OCI-LY3 (cell line): Measurements from ENCODE around the gene CAPN10.

Experiments
- H2AFZ ChIP-seq: fragments of 200-600, 300-600 bp; shearing (Covaris generic); 2 replicates; pipeline ENCODE4 v1.6.0; 2014; ENCODE audit warnings: antibody characterized with exemption, low read depth, low read length
- H3K27ac ChIP-seq: fragments of 200-600, 300-600 bp; sonication (generic); 2 replicates; pipeline ENCODE4 v1.5.1; 2014; ENCODE audit warnings: mild to moderate bottlenecking, low read length, moderate library complexity, mixed read lengths
- H3K27me3 ChIP-seq: fragments of 200-600, 300-600 bp; sonication (generic); 2 replicates; pipeline ENCODE4 v1.6.1; 2014; ENCODE audit warnings: low read depth, low read length, mixed read lengths
- H3K36me3 ChIP-seq: fragments of 200-600, 300-600 bp; sonication (generic); replicated peaks from 2 replicates; pipeline ENCODE3; 2014; ENCODE audit warnings: low read depth, low read length, mixed read lengths
- H3K4me1 ChIP-seq: fragments of 300-600, 200-600 bp; sonication (generic); 2 replicates; pipeline ENCODE4 v1.6.1; 2014; ENCODE audit warnings: low read length, mixed read lengths
- H3K4me2 ChIP-seq: fragments of 200-600, 300-600 bp; sonication (generic); 2 replicates; pipeline ENCODE4 v1.6.1; 2014; ENCODE audit warnings: low read length, mixed read lengths
- H3K4me3 ChIP-seq: fragments of 300-600, 200-600 bp; sonication (generic); 2 replicates; pipeline ENCODE4 v1.5.1; 2014; ENCODE audit warnings: antibody characterized with exemption, mild to moderate bottlenecking, low read length, moderate library complexity
- H3K79me2 ChIP-seq: fragments of 300-600, 200-600 bp; shearing (Covaris generic); 2 replicates; pipeline ENCODE4 v1.6.1; 2014; ENCODE audit warnings: mild to moderate bottlenecking, low read length, mixed read lengths
- H3K9ac ChIP-seq: fragments of 300-600, 200-600 bp; shearing (Covaris generic); 2 replicates; pipeline ENCODE4 v1.6.0; 2014; ENCODE audit warnings: mild to moderate bottlenecking, low read length, moderate library complexity
- H3K9me3 ChIP-seq: fragments of 200-600, 300-600 bp; shearing (Covaris generic); 2 replicates; pipeline ENCODE4 v1.6.1; 2014; ENCODE audit warnings: low read length, mixed read lengths; ENCODE audit not compliant: insufficient read depth
- H4K20me1 ChIP-seq: fragments of 200-600, 300-600 bp; sonication (generic); 2 replicates; pipeline ENCODE4 v1.6.1; 2016; ENCODE audit warnings: low read length, mixed read lengths; ENCODE audit not compliant: insufficient read depth
- EZH2phosphoT487 ChIP-seq: fragments of 200-600 bp; shearing (Covaris generic); IDR thresholded peaks from 2 replicates; pipeline ENCODE4 v1.6.1; 2018; ENCODE audit warnings: antibody characterized with exemption, mixed run types, low read depth
- TF ChIP-seq, protein P1 (sequence below): fragments of 200-600, 300-600 bp; sonication (generic); IDR thresholded peaks from 2 replicates; pipeline ENCODE4 v1.5.1; 2014; ENCODE audit warnings: antibody characterized with exemption, low read length, low read depth

The CAPN10 gene

DNA sequence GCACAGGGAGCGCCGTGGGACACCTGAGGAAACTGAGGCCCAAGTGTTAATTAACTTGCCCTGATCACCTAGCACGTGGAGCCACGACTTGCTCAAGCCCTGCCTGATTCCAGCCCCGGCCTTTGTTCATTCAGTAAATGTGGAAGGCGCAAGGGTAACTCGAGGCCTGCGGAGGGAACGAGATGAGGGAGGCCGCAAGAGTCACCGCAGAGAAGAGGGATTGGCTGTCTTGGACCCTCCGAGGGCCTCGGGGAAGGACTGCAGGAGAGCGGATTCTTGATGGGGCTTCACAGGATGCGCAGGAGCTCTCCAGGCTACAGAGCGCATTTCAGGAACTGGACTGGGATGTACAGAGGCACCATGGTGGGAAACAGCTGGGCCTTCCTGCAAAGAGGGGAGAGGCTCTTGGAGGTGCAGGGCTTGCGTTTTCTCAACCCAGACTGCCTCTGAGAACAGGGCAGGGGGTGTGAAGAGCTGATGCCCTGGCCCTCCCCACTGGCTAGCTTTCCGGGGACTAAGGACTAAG, 28.2 kb upstream of the CAPN10 start:
- Histone ChIP-seq H4K20me1 (peaks cover 10% of the 10 kb centered on the region; the same call in 1 of the 2 replicates), H3K79me2 (peaks cover 66% of the 10 kb centered on the region), H3K9me3 (no peaks in the 10 kb centered on the region), H3K4me2 (no peak overlapping the region), H3K9ac (no peak overlapping the region), H3K4me1 (peaks cover 22% of the 10 kb centered on the region), H2AFZ (no peak overlapping the region), H3K27ac (no peak overlapping the region), H3K4me3 (no peak overlapping the region), H3K36me3 (peaks cover 29% of the 10 kb centered on the region), H3K27me3 (no peaks in the 10 kb centered on the region)
- no peak for TF ChIP-seq EZH2phosphoT487
- TF ChIP-seq, protein P1, sequence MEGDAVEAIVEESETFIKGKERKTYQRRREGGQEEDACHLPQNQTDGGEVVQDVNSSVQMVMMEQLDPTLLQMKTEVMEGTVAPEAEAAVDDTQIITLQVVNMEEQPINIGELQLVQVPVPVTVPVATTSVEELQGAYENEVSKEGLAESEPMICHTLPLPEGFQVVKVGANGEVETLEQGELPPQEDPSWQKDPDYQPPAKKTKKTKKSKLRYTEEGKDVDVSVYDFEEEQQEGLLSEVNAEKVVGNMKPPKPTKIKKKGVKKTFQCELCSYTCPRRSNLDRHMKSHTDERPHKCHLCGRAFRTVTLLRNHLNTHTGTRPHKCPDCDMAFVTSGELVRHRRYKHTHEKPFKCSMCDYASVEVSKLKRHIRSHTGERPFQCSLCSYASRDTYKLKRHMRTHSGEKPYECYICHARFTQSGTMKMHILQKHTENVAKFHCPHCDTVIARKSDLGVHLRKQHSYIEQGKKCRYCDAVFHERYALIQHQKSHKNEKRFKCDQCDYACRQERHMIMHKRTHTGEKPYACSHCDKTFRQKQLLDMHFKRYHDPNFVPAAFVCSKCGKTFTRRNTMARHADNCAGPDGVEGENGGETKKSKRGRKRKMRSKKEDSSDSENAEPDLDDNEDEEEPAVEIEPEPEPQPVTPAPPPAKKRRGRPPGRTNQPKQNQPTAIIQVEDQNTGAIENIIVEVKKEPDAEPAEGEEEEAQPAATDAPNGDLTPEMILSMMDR = no peak

DNA sequence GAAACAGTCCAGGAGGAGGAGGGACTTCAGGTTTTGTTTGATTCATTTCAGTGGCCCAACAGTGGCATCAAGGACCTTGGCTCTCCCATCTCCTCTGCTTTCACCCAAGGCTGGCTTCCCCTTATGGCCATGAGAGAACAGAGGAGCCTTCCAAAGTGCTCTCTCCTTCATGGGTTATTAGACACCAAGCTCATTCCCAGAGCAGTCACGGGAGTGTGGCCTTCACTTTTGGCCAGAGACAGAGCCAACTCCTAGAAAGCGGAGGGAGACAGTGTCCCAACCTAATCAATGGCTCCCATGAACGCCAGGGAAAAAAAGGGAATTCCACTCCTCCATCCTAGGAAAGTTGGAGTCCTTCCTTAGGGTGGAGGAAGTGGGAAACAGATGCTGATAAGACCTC, 27.2 kb upstream of the CAPN10 start:
- no peak overlapping the region for H3K27ac ChIP-seq
- H4K20me1 ChIP-seq = peaks cover 10% of the 10 kb centered on the region; the same call in 1 of the 2 replicates
- H3K36me3 ChIP-seq = peaks cover 23% of the 10 kb centered on the region
- no peak overlapping the region for H2AFZ ChIP-seq
- no peaks in the 10 kb centered on the region for H3K9me3 ChIP-seq
- peak overlapping the region; percentile 94 for H3K4me3 ChIP-seq
- peak overlapping the region; percentile 82 for H3K4me2 ChIP-seq
- H3K9ac ChIP-seq = peak overlapping the region; percentile 98
- TF ChIP-seq EZH2phosphoT487 = no peak
- TF ChIP-seq, protein P1 = no peak
- H3K4me1 ChIP-seq = peaks cover 22% of the 10 kb centered on the region
- H3K27me3 ChIP-seq = no peaks in the 10 kb centered on the region
- peaks cover 66% of the 10 kb centered on the region for H3K79me2 ChIP-seq

DNA sequence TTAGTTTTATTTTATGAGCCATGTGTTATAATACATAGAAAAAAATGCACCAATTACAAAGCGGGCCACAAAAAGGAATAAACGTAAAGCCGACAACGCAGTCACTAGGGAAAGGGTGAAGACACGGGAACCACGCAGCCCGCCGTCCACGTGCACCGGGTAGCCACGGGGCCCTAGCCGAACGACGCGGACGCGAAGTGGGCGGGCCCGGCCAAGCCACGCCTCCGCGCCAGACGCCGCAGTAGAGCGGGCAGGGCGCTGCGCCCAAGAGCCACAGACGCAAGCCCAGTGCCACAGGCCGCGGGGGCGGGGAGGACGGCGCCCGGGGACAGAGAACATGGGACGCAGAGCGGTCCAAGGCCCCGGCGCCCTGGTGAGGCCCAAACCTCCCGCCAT, 26.5 kb upstream of the CAPN10 start, which contains the start of gene DUSP28:
Gene DUSP28 (plus strand): TSS at position 274 of the 396 bp plus-strand sequence. CDS start 328 bp downstream, outside the sequence.
- Histone ChIP-seq H3K27ac (peak within 1 kb of the TSS; percentile 96), H2AFZ (no peak within 1 kb of the TSS)
- TF ChIP-seq EZH2phosphoT487 = no peak
- TF ChIP-seq, protein P1 = no peak

DNA sequence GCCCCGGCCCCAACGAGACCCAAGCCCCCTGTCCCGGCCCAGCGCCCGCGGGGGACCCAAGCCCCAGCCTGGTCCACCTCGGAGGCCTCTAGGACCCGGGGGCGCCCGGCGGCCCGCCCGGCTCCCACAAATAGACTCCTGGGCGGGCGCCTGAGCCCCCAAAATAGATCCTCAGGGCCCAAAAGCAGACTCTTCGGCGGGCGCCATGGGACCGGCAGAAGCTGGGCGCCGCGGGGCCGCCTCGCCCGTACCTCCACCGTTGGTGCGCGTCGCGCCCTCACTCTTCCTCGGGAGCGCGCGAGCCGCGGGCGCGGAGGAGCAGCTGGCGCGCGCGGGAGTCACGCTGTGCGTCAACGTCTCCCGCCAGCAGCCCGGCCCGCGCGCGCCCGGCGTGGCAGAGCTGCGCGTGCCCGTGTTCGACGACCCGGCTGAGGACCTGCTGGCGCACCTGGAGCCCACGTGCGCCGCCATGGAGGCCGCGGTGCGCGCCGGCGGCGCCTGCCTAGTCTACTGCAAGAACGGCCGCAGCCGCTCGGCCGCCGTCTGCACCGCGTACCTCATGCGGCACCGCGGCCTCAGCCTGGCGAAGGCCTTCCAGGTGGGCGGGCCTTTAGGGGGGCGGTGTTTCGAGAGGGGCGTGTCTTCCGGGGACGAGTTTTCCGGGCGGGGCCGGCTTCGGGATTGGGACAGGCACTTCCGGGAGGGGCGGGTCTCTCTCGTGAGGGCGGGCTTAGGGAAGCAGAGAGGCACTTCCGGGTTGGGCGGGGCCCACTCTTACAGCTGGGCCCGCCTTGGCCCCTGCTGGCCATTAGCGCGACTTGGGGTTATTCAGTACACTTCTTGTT, 25.8 kb upstream of the CAPN10 start:
- peak overlapping the region; percentile 96 for H3K27ac ChIP-seq

More for the DNA sequence above, 26.5 kb upstream of the CAPN10 start, which contains the start of gene DUSP28:
- peaks cover 21% of the 10 kb centered on the region for H3K36me3 ChIP-seq
- peaks cover 62% of the 10 kb centered on the region for H3K79me2 ChIP-seq
- H3K4me3 ChIP-seq = peak within 1 kb of the TSS; percentile 94
- no peaks in the 10 kb centered on the region for H3K9me3 ChIP-seq
- H3K27me3 ChIP-seq = no peaks in the 10 kb centered on the region
- peaks cover 10% of the 10 kb centered on the region; the same call in 1 of the 2 replicates for H4K20me1 ChIP-seq
- H3K4me1 ChIP-seq = peaks cover 27% of the 10 kb centered on the region
- H3K4me2 ChIP-seq = peak within 1 kb of the TSS; percentile 97
- peak within 1 kb of the TSS; percentile 98 for H3K9ac ChIP-seq

More for the DNA sequence above, 25.8 kb upstream of the CAPN10 start:
- Histone ChIP-seq H3K4me1 (peaks cover 33% of the 10 kb centered on the region), H3K4me3 (peak overlapping the region; percentile 94), H3K36me3 (peaks cover 21% of the 10 kb centered on the region), H3K9ac (peak overlapping the region; percentile 98), H4K20me1 (peaks cover 10% of the 10 kb centered on the region; the same call in 1 of the 2 replicates), H3K4me2 (peak overlapping the region; percentile 97), H3K9me3 (no peaks in the 10 kb centered on the region), H3K79me2 (peaks cover 56% of the 10 kb centered on the region), H2AFZ (no peak overlapping the region), H3K27me3 (no peaks in the 10 kb centered on the region)
- no peak for TF ChIP-seq EZH2phosphoT487
- TF ChIP-seq, protein P1 = no peak
